ENCODE data around the gene IRF5. TPM values are rescaled to one million over a fixed set of nuclear protein-coding genes. Genes with fewer than 3 reads are reported as not detected.
"Not testable (repeated sequence)": the region's sequence is repeated elsewhere in the genome, so short reads cannot be mapped to it uniquely, and the experiment has no call there.

The IRF5 gene
- polyA plus RNA-seq, 3 donors from 2014 or later, result 14.2 to 31.7 (median 25.6) TPM

GRCh38 chr7:128943251-128943650 is 5.5 kb downstream of the IRF5 start:
- not testable (repeated sequence) for DNase-seq; H3K27me3 Mint-ChIP-seq (ENCODE audit: low read depth in 3 of 3); H3K9me3 Mint-ChIP-seq; H3K36me3 Mint-ChIP-seq; H3K4me3 Mint-ChIP-seq
- peak overlapping the region in 1 of 6 donors; percentile 17 for H3K27ac Mint-ChIP-seq
- H3K4me1 Mint-ChIP-seq, result peaks cover 30 to 31% of the 10 kb centered on the region in 2 donors

GRCh38 chr7:128944487-128945236 is 6.9 kb downstream of the IRF5 start:
- peaks cover 0 to 4% (median 0%) of the 10 kb centered on the region in 3 donors for H3K27me3 Mint-ChIP-seq (ENCODE audit: low read depth in 3 of 3)
- H3K4me3 Mint-ChIP-seq, result no peak overlapping the region
- no peak for DNase-seq
- H3K9me3 Mint-ChIP-seq, result no peaks in the 10 kb centered on the region
- no peak overlapping the region for H3K27ac Mint-ChIP-seq
- H3K4me1 Mint-ChIP-seq, result peaks cover 20 to 21% of the 10 kb centered on the region in 2 donors
- peaks cover 0 to 5% (median 0%) of the 10 kb centered on the region in 3 donors for H3K36me3 Mint-ChIP-seq

- Mint-ChIP-seq H3K4me3 (no peak overlapping the region), H3K4me1 (peaks cover 8 to 9% of the 10 kb centered on the region in 2 donors), H3K27me3 (ENCODE audit: low read depth in 3 of 3) (peaks cover 0 to 4% (median 0%) of the 10 kb centered on the region in 3 donors), H3K27ac (no peak overlapping the region), H3K9me3 (no peaks in the 10 kb centered on the region), H3K36me3 (peaks cover 0 to 11% (median 0%) of the 10 kb centered on the region in 3 donors)
- no peak for DNase-seq
Measured at GRCh38 chr7:128945668-128946366, 8.1 kb downstream of the IRF5 start.

- Mint-ChIP-seq H3K4me1 (no peaks in the 10 kb centered on the region), H3K36me3 (peaks cover 0 to 18% (median 0%) of the 10 kb centered on the region in 3 donors), H3K27ac (no peak overlapping the region), H3K9me3 (no peaks in the 10 kb centered on the region), H3K27me3 (ENCODE audit: low read depth in 3 of 3) (peaks cover 0 to 3% (median 0%) of the 10 kb centered on the region in 3 donors), H3K4me3 (no peak overlapping the region)
- no peak for DNase-seq
Measured at GRCh38 chr7:128946936-128947830, 9.5 kb downstream of the IRF5 start.

DNA sequence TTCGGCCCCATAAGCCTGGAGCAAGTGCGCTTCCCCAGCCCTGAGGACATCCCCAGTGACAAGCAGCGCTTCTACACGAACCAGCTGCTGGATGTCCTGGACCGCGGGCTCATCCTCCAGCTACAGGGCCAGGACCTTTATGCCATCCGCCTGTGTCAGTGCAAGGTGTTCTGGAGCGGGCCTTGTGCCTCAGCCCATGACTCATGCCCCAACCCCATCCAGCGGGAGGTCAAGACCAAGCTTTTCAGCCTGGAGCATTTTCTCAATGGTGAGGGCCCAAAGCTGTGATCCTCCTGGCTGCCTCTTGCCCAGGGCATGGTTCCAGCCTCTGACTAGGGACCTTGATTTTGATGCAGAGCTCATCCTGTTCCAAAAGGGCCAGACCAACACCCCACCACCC is 10.1 kb downstream of the IRF5 start:
- Mint-ChIP-seq H3K27ac (no peak overlapping the region), H3K4me1 (no peaks in the 10 kb centered on the region), H3K9me3 (no peaks in the 10 kb centered on the region), H3K27me3 (ENCODE audit: low read depth in 3 of 3) (peaks cover 0 to 3% (median 0%) of the 10 kb centered on the region in 3 donors), H3K4me3 (no peak overlapping the region), H3K36me3 (peaks cover 0 to 18% (median 0%) of the 10 kb centered on the region in 3 donors)
- no peak for DNase-seq

DNA sequence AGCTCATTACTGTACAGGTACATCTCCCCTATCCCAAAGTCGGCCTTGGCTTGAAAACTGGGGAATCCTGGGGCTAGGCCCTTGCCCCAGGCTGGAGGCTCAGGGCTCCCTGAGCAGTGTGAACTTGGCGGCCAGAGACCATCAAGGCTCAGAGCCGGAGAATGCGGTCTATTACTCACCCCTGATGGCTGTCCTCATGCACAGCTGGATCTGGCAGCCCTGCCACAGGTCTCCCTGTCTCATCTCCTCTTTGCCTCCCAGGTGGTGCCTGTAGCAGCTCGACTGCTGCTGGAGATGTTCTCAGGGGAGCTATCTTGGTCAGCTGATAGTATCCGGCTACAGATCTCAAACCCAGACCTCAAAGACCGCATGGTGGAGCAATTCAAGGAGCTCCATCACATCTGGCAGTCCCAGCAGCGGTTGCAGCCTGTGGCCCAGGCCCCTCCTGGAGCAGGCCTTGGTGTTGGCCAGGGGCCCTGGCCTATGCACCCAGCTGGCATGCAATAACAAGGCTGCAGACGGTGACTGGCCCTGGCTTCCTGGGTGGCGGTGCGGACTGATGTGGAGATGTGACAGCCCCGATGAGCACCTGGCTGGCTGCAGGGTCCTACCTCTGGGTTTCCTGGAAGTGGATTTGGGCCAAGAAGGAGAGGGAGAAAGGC is 10.7 kb downstream of the IRF5 start:
- peaks cover 0 to 24% (median 5%) of the 10 kb centered on the region in 3 donors for H3K36me3 Mint-ChIP-seq
- DNase-seq, result no peak
- no peaks in the 10 kb centered on the region for H3K4me1 Mint-ChIP-seq
- H3K9me3 Mint-ChIP-seq, result no peaks in the 10 kb centered on the region
- peaks cover 0 to 3% (median 0%) of the 10 kb centered on the region in 3 donors for H3K27me3 Mint-ChIP-seq (ENCODE audit: low read depth in 3 of 3)
- no peak overlapping the region for H3K4me3 Mint-ChIP-seq
- no peak overlapping the region for H3K27ac Mint-ChIP-seq

DNA sequence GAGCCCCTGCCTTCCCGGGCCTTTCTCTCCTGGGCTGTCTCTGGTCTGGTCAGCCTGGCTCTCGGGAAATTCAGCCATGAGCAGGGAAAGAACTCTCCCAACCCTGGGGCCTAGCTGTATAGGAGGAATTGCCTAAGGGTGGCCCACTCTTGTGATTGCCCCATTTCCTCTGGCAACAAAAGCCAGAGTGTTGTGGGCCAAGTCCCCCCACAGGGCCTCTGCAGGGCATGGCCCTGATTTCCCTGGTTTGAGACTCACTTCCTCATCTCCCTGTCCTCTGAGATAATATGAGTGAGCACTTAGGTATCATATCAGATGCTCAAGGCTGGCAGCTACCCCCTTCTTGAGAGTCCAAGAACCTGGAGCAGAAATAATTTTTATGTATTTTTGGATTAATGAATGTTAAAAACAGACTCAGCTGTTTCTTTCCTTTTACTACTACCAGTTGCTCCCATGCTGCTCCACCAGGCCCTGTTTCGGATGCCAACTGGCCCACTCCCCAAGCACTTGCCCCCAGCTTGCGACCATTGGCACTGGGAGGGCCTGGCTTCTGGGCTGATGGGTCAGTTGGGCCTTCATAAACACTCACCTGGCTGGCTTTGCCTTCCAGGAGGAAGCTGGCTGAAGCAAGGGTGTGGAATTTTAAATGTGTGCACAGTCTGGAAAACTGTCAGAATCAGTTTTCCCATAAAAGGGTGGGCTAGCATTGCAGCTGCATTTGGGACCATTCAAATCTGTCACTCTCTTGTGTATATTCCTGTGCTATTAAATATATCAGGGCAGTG is 11.4 kb downstream of the IRF5 start:
- peaks cover 0 to 3% (median 0%) of the 10 kb centered on the region in 3 donors for H3K27me3 Mint-ChIP-seq (ENCODE audit: low read depth in 3 of 3)
- DNase-seq, result no peak
- no peak overlapping the region for H3K4me3 Mint-ChIP-seq
- H3K4me1 Mint-ChIP-seq, result no peaks in the 10 kb centered on the region
- no peak overlapping the region for H3K27ac Mint-ChIP-seq
- H3K9me3 Mint-ChIP-seq, result no peaks in the 10 kb centered on the region
- H3K36me3 Mint-ChIP-seq, result peaks cover 0 to 29% (median 6%) of the 10 kb centered on the region in 3 donors

DNA sequence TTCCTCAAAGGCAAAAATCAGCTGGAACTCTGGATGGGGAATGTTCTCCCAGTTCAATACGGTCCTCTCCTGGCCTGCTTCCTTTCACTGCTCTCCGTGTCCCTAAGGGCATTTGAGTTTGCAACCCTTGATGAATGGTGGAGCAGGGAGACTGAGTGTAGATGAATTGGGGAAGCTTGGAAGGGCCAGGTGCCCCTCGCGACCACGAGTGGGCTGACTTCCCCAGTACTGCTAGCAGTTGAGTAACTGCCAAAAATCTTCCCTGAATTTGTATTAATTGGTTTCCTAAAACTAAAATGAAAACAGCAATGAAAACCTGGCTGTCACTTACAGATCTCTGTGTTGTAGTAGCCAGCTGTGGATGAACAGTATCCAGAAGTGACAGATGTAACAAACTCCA is 13.6 kb downstream of the IRF5 start:
- Mint-ChIP-seq H3K9me3 (no peaks in the 10 kb centered on the region), H3K27me3 (ENCODE audit: low read depth in 3 of 3) (peaks cover 0 to 3% (median 0%) of the 10 kb centered on the region in 3 donors), H3K36me3 (peaks cover 6 to 36% (median 7%) of the 10 kb centered on the region in 3 donors), H3K4me1 (no peaks in the 10 kb centered on the region), H3K4me3 (no peak overlapping the region), H3K27ac (peak overlapping the region in 2 of 6 donors; percentile 43 to 45)
- no peak for DNase-seq

GRCh38 chr7:128954150-128954549 is 16.4 kb downstream of the IRF5 start:
- Mint-ChIP-seq H3K4me1 (no peaks in the 10 kb centered on the region), H3K9me3 (no peaks in the 10 kb centered on the region), H3K4me3 (no peak overlapping the region), H3K27ac (peak overlapping the region in 2 of 6 donors; percentile 17 to 58), H3K27me3 (ENCODE audit: low read depth in 3 of 3) (peaks cover 0 to 3% (median 0%) of the 10 kb centered on the region in 3 donors), H3K36me3 (peaks cover 20 to 51% (median 22%) of the 10 kb centered on the region in 3 donors)
- DNase-seq, result no peak

DNA sequence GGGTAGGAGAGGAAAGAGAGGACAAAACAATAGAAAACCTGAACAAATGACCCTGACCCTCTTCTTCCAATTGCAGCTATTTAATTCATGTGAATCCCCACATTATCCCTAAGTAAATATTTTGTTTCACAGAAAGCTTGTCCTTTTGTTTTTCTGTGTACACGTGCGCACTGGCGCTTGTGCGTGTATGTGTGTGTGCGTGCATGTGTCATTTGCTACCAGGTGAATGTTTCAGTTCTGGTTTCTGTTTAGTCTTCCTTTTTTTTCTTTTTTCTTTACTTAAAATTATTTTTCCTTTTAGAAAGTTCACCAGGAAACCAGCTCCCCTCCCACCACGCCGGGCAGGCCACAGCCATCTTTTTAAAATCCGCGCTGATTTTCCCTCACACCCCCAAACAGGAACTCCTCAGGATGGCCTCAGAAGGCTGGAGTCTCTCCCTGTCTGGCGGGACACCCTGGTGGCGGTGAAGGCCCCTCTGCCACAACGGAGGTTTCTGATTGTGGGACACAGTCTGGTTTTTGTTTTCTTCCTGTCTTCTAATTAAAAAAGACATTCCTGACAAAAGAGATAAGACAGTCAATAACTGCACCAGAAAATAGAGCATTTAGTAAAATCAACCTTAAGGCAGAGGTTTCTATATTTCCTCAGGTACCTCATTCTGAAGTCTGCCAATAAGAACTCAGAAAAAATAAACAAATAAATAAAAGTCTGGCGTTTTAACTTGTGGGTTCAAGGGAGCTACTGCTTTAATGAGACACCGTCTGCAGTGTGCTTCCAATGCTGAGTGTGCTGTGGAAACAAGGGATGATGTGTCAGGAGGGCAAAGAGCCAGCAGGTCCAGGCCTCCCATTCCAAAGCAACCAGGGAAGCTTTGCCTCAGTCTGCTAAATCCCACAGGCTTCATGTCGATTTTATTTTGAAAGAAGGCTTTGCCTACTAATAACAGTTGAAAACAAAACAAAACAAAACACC is 17.4 kb downstream of the IRF5 start:
- H3K4me3 Mint-ChIP-seq, result no peak overlapping the region
- peaks cover 0 to 3% (median 2%) of the 10 kb centered on the region in 3 donors for H3K27me3 Mint-ChIP-seq (ENCODE audit: low read depth in 3 of 3)
- no peaks in the 10 kb centered on the region for H3K4me1 Mint-ChIP-seq
- no peaks in the 10 kb centered on the region for H3K9me3 Mint-ChIP-seq
- H3K27ac Mint-ChIP-seq, result peak overlapping the region in 3 of 6 donors; percentile 65 to 71 (median 71)
- H3K36me3 Mint-ChIP-seq, result peaks cover 22 to 53% (median 23%) of the 10 kb centered on the region in 3 donors
- DNase-seq, result no peak

DNA sequence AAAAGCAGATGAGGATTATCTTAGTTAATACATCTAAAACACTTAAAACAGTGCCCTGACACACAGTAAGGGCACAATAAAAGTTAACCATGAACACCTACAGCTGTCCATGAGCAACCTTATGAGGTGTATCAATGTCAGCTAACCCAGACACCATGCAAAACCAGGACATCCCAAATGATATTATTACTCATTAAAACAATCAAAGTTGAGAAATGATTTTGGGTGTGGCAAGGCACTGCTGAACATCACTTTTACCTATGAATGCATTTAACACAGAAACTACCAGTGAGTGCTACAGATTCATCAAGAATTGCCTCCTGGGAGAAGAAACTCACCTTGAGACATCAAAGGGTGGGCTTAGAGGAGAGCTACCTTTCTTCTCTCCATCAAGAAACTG is 18.3 kb downstream of the IRF5 start:
- Mint-ChIP-seq H3K27ac (no peak overlapping the region), H3K36me3 (peaks cover 22 to 50% (median 23%) of the 10 kb centered on the region in 3 donors), H3K4me3 (no peak overlapping the region), H3K4me1 (no peaks in the 10 kb centered on the region), H3K27me3 (ENCODE audit: low read depth in 3 of 3) (peaks cover 0 to 2% (median 2%) of the 10 kb centered on the region in 3 donors), H3K9me3 (no peaks in the 10 kb centered on the region)
- no peak for DNase-seq
